Measurements from ENCODE around the gene SNRPA. TPM values are rescaled to one million over a fixed set of nuclear protein-coding genes. Genes with fewer than 3 reads are reported as not detected.

The SNRPA gene
- total and polyA plus RNA-seq, 2 of the 13 experiments (the other 11 are each of a cell fraction or from before 2014, with no cell fraction given), result 59.6 to 162 TPM

DNA sequence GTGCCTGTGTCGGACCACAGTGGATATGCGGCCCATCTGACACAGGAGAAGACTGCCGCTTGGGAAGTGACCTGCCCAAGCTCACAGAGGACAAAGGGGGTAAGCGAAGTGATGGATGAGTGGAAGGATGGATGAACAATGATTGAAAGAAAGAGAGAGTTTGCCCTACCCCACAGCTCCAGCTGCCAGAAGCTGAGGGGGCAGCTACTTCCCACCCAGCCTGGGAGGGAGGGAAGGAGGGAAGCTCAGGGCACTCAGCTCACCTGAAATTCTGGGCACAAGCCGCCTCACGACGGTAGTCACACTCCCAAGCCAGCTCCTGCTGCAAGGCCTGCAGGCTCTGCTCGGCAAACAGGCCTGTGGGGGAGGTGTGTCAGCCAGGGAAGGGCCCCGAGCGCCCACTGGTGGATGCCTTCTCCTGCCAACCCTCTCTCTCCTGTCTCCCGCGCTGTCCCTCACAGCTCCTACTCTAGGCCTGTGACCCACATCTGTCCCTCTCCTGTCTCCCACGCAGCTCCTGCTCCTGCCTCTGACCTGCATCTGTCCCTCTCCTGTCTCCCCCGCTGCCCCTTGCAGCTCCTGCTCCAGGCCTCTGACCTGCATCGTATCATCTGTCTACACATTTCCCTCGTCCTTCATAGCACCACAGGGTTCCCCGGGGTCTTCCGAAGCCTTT lies 48.5 kb upstream of the SNRPA start (continued):
- TF ChIP-seq PAF1 (CRISPR knock-in tag; IDR thresholded peaks at IDR 0.05) (no peak), KDM4B (CRISPR knock-in tag; IDR thresholded peaks at IDR 0.05) (no peak), ZNF3 (CRISPR knock-in tag; IDR thresholded peaks at IDR 0.05) (no peak), SRF (IDR thresholded peaks at IDR 0.05; ENCODE audit: low read depth, low read length) (no peak), ZNF879 (CRISPR knock-in tag; IDR thresholded peaks at IDR 0.05) (no peak), ZNF558 (CRISPR knock-in tag; IDR thresholded peaks at IDR 0.05; ENCODE audit: borderline replicate concordance) (no peak)
- TF ChIP-seq, protein P1, sequence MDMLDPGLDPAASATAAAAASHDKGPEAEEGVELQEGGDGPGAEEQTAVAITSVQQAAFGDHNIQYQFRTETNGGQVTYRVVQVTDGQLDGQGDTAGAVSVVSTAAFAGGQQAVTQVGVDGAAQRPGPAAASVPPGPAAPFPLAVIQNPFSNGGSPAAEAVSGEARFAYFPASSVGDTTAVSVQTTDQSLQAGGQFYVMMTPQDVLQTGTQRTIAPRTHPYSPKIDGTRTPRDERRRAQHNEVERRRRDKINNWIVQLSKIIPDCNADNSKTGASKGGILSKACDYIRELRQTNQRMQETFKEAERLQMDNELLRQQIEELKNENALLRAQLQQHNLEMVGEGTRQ (IDR thresholded peaks at IDR 0.05; ENCODE audit: low read depth, low read length), result no peak
- TF ChIP-seq, protein P1 (CRISPR knock-in tag; IDR thresholded peaks at IDR 0.05; ENCODE audit: borderline replicate concordance), result no peak
- TF ChIP-seq, protein P2, sequence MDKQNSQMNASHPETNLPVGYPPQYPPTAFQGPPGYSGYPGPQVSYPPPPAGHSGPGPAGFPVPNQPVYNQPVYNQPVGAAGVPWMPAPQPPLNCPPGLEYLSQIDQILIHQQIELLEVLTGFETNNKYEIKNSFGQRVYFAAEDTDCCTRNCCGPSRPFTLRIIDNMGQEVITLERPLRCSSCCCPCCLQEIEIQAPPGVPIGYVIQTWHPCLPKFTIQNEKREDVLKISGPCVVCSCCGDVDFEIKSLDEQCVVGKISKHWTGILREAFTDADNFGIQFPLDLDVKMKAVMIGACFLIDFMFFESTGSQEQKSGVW (CRISPR knock-in tag; IDR thresholded peaks at IDR 0.05; ENCODE audit: borderline replicate concordance), result no peak

Measured in HepG2 (cell line).